22Rv1 (cell line): ENCODE results near the gene KLHL29.

Experiments used
- CTCF ChIP-seq: fragments of 450-650 bp; IDR thresholded peaks from 2 replicates; pipeline ENCODE4 v1.5.1; 2017; ENCODE audit warnings: mild to moderate bottlenecking
- ZFX ChIP-seq: fragments of 450-650 bp; IDR thresholded peaks from 2 replicates; pipeline ENCODE4 v1.6.1; 2017; ENCODE audit warnings: antibody characterized with exemption, borderline replicate concordance

GRCh38 chr2:23420091-23420839 is 35.3 kb downstream of the KLHL29 start:
- TF ChIP-seq CTCF = no peak
- no peak for TF ChIP-seq ZFX
